HG03108 (cell line): Measurements from ENCODE around the gene ITLN1.

Experiments used
- ATAC-seq: cut with Tn5 transposase; IDR thresholded peaks from one replicate; pipeline ENCODE4 v1.9.1; 2021; ENCODE audit warnings: moderate library complexity; ENCODE audit not compliant: unreplicated experiment

The ITLN1 gene

GRCh38 chr1:160858507-160858906 is 26.5 kb downstream of the ITLN1 start:
- no peak for ATAC-seq

- no peak for ATAC-seq
Measured at GRCh38 chr1:160858097-160858496, 26.9 kb downstream of the ITLN1 start.

DNA sequence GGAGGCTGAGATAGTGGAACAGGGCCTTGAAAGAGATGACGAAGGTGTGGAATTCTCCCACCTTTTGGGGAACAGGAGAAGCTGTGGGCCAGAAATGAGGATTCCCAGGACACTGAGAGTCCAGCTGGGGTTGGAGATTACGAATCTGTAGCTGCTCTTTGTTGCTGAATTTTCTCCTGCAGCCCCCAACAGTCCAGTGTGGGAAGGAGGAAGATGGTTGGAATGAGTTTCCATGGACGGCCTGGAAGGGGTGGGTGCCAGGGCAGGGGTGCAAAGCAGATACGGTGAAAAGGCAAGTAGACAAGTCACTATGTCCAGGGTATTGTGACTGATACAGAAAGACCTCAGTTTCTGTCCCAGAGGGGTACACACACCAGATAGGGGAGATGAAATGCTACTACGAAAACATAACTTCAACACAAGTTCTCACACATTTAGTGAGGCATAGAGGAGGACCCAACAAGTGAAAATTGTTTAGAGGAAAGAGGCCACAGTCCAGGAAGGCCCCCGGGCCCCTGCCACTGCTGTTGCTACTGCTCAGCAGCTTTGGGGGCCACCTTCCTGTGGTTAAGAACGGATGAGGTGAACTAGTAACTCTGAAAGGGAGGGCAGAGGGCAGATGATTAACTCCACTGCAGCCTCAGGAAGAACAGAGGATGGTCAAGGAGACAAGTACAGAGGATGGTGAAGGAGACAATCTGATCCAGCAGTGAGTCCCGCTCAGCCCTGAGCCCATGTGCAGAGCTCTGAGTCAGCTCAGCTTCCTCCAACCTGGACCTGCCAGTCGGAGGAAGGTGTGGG is 29.6 kb downstream of the ITLN1 start:
- peak; percentile 85 for ATAC-seq

DNA sequence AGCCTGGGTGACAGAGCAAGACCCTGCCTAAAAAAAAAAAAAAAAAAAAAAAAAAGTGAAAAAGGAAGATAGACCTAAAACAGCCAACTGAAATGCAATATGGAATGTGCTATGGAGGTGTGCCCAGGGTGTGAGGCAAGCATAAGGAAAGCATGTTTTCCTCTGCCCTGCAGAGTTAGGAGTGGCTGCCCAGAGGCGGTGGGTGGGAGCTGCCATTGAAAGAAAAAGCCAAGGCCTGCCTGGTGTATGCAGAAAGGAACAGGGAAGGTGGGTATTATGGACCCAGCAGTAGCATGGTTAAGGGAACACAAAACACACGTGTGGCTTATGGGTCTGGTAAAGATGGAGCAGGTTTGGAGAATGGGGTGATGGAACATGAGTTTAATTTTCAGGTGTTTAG is 31.2 kb downstream of the ITLN1 start:
- ATAC-seq: no peak

DNA sequence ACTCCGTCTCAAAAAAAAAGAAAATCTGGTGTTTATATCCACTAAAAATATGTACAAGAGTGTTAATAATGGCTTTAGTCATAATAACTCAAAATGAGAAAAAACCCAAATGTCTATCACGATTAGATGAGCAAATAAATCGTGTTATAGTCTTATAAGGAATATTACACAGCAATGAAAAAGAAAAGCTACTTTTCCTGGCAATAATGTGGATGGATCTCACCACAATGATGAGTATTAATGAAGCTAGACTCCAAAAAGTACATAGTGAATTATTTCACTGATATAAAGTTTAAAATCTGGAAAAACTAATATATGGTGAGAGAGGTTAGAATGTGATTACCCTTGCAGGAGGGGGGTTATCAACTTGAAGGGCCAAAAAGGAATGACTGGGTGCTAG is 32.0 kb downstream of the ITLN1 start:
- ATAC-seq: no peak

GRCh38 chr1:160850993-160851392 is 34.0 kb downstream of the ITLN1 start:
- ATAC-seq: no peak

- no peak for ATAC-seq
Measured at GRCh38 chr1:160850541-160850940, 34.4 kb downstream of the ITLN1 start.

GRCh38 chr1:160846281-160846680 is 38.7 kb downstream of the ITLN1 start:
- ATAC-seq: no peak

- ATAC-seq: no peak
Measured at GRCh38 chr1:160844447-160845232, 40.3 kb downstream of the ITLN1 start.

DNA sequence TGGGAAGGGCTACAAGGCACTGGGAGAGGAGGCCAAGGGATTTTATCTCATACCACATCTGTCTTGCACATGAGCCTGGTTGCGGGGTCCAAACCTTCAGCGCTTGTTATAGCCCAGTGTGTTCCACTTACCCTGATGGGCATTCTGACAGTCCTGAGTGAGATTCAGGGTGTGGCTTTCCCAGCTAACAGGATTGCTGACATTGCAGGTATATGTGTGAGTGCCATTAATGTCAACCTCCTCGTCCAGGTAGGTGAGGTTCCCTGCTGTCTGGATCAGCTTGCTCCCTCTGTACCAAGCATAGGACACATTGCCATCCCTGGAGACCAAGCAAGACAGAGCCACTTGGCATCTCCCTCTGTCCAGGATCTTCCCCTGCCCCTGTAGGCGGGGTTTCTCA is 43.9 kb downstream of the ITLN1 start:
- ATAC-seq: no peak

GRCh38 chr1:160839746-160840145 is 45.2 kb downstream of the ITLN1 start:
- ATAC-seq: no peak

DNA sequence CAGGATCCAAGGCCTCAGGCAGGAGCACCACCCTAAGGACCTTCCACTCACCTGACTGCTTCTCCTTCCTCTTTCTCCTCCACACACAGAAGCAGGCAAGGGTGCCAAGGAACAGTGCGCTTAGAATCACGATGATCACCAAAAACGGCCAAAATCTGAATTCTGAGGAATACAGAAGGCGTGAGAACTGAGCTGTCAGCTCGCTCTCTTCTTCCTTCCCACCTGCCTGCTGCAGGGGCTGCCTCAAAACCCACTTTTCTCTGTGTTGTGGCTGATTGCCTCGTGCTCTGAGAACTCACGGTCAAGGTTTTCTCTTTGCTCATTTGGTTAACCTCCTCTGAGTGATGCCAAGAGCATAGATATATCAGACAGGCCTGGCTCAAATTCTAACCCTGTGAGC is 46.1 kb downstream of the ITLN1 start:
- ATAC-seq: no peak

- ATAC-seq: peak; percentile 78
Measured at GRCh38 chr1:160837558-160838205, 47.3 kb downstream of the ITLN1 start.

- no peak for ATAC-seq
Measured at GRCh38 chr1:160836981-160837557, 47.9 kb downstream of the ITLN1 start.

GRCh38 chr1:160836561-160836960 is 48.4 kb downstream of the ITLN1 start:
- ATAC-seq: no peak

DNA sequence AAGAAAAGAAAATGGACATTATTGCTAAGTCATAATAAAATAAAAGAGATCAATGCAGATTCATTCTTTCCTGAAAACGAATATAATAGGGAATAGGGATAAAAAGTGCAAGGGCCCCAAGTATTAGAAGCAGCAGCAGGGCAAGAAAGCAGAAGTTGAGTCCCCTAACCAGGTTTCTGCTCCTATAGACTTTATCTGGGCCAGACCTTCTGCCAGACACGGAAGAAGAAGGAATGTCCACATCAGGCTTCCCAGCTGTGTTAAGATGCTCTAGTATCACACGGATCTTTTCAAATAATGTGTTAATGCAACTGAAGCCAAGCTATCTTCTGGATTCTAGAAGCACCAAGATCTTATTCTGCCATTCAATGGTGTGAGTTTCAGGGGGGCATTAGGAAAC is 49.2 kb downstream of the ITLN1 start:
- ATAC-seq: no peak

DNA sequence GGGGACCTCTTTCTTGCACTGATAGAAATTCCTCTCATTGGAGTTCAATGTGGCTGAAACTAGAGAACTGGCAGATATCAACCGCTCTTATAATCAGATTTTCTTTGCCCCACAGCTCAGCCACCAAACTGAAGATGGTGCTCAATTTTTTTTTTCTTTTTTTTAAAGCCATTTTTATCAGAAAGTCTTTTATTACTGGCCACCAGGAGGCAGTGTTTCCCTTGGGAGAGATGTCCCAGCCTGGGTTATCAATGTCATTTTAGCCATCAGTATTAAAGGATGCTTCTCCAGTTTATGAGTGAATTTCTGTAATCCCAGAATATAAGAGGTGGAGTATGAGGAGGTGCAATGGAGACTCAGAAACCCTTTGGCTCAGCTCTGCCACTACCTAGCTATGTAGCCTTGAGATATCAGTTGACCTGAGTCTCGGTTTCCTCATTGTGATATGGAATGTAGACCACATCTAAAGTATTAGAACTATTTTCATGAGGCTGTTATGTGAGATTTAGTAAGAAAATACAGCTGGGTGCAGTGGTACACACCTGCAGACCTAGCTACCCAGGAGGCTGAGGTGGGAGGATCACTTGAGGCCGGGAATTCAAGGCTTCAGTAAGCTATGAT is 49.9 kb downstream of the ITLN1 start:
- ATAC-seq: no peak

DNA sequence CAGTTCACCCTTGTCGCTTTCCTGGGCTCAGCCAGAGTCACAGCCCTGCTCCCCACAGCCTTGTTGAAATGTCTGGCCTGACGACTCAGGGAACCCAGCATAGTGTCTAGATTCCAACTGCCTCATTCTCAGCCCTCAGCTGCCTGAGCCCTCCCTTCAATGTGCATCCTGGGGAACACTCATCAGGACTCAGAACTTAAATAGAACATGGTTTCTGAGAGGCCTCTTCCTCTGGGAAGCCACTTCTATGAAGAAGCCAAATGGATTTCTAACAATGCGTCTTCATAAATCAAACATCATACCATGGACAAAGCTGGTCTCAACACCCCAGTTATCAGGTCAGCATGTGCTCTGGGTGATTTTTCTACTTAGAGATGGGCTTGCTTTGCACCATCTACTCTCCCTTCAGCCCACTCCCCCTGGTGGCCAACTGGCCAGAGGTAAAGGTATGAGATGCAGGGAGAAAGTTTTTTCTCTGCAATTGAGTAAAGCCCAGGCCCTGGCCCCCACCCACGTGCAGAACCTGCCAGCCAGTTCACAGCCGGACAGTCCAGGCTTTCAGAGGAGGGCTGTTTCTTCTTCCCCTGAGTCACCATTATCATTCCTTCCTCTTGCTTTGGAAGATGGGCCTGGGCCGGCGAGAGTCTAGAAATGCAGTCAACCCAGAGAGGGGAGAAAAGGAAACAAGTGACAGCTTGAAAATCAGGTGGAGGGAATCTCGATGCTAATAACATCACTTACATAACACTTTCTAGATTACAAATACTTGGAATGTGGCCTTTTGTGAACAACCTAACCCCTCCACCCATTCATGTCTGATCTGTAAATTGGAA is 54.4 kb downstream of the ITLN1 start:
- no peak for ATAC-seq

- ATAC-seq: no peak
Measured at GRCh38 chr1:160829766-160830165, 55.2 kb downstream of the ITLN1 start.

DNA sequence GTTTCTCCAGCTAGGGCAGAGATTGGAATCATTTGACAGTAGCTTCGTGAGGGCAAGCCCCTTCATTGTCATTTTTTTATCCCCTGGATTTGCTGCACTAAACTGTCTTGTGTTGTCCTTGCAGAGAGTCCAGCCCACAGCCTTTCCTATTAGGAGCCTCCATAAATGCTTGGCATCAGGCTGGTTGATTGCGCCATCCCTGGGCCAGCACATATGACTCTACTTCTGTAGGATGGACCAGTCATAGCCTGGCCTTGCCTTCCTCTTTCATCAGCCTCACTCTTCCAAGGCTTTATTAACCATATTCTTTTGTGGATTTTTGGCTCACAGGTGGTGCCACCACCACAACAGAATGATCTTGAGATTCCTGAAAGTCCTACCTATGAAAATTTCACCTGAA is 57.6 kb downstream of the ITLN1 start:
- ATAC-seq: no peak
